IMR-90 (cell line): ENCODE data around the gene ACACA. TPM values are rescaled to one million over a fixed set of nuclear protein-coding genes. Genes with fewer than 3 reads are reported as not detected.

ENCODE experiments used
- ATAC-seq: fragments of 200-7000 bp; cut with Tn5 transposase; 2 replicates; pipeline ENCODE4 v1.9.1; 2020; ENCODE audit warnings: low read depth, mild to moderate bottlenecking, moderate library complexity
- BruUV-seq: library from RNA; stranded (reverse); fragments of 400-500 nt; replicated peaks from 2 replicates; lab custom pipeline; 2021; lab: Mats Ljungman, UMichigan
- CTCF ChIA-PET: fragments of 300-600 bp; formaldehyde crosslinking; extraction: SDS; loops from one replicate; lab custom pipeline; 2021; ENCODE audit warnings: antibody characterized with exemption; lab: Yijun Ruan, JAX
- POLR2A ChIA-PET: fragments of 300-600 bp; sonication (Branson Sonifier 250); formaldehyde crosslinking; loops from one replicate; lab custom pipeline; 2022; ENCODE audit warnings: antibody characterized with exemption; ENCODE audit not compliant: unreplicated experiment; lab: Charles Lee
- DNase-seq: peaks from one replicate; pipeline ENCODE4 v3.0.0; 2013
- H2AFZ ChIP-seq: replicated peaks from 2 replicates; pipeline ENCODE3; 2013; ENCODE audit warnings: low read length, mild to moderate bottlenecking; ENCODE audit not compliant: poor library complexity
- H2AK5ac ChIP-seq: 2 replicates; pipeline ENCODE4 v1.6.1; 2013; ENCODE audit warnings: low read depth, low read length, inconsistent platforms
- H2AK9ac ChIP-seq: replicated peaks from 2 replicates; pipeline ENCODE3; 2013; ENCODE audit warnings: mild to moderate bottlenecking, low read depth, low read length, moderate library complexity; ENCODE audit not compliant: poor library complexity
- H2BK120ac ChIP-seq: 2 replicates; pipeline ENCODE4 v1.6.1; 2013; ENCODE audit warnings: low read depth, low read length, inconsistent platforms
- H2BK15ac ChIP-seq: 3 replicates; pipeline ENCODE4 v1.6.1; 2013; ENCODE audit warnings: low read depth, low read length, inconsistent platforms
- H2BK20ac ChIP-seq: 2 replicates; pipeline ENCODE4 v1.6.1; 2013; ENCODE audit warnings: low read depth, mild to moderate bottlenecking, inconsistent platforms, low read length, moderate library complexity
- H2BK5ac ChIP-seq: 2 replicates; pipeline ENCODE4 v1.6.1; 2013; ENCODE audit warnings: mild to moderate bottlenecking, low read depth, low read length, inconsistent platforms; ENCODE audit not compliant: poor library complexity, severe bottlenecking
- H3K14ac ChIP-seq: replicated peaks from 2 replicates; pipeline ENCODE4 v1.6.1; 2013; ENCODE audit warnings: low read depth, low read length, inconsistent platforms
- H3K18ac ChIP-seq: 2 replicates; pipeline ENCODE4 v1.6.1; 2013; ENCODE audit warnings: low read depth, low read length, control low read depth
- H3K23ac ChIP-seq: 2 replicates; pipeline ENCODE4 v1.6.1; 2013; ENCODE audit warnings: low read depth, low read length, inconsistent platforms
- H3K27ac ChIP-seq: 2 replicates; pipeline ENCODE4 v1.5.1; 2013; ENCODE audit warnings: mild to moderate bottlenecking, control low read depth, low read length; ENCODE audit not compliant: insufficient read depth
- H3K27me3 ChIP-seq: 2 replicates; pipeline ENCODE4 v1.6.1; 2013; ENCODE audit warnings: low read length; ENCODE audit not compliant: control insufficient read depth, insufficient read depth
- H3K36me3 ChIP-seq: 2 replicates; pipeline ENCODE4 v1.6.1; 2013; ENCODE audit warnings: low read length, mixed read lengths; ENCODE audit not compliant: control insufficient read depth, insufficient read depth
- H3K4ac ChIP-seq: 2 replicates; pipeline ENCODE4 v1.6.1; 2013; ENCODE audit warnings: low read depth, low read length, inconsistent platforms
- H3K4me1 ChIP-seq: 2 replicates; pipeline ENCODE4 v1.6.1; 2013; ENCODE audit warnings: low read length, mixed read lengths; ENCODE audit not compliant: control insufficient read depth, insufficient read depth
- H3K4me2 ChIP-seq: 2 replicates; pipeline ENCODE4 v1.6.1; 2013; ENCODE audit warnings: low read depth, mild to moderate bottlenecking, control low read depth, low read length, moderate library complexity
- H3K4me3 ChIP-seq: 2 replicates; pipeline ENCODE4 v1.5.1; 2013; ENCODE audit warnings: low read depth, mild to moderate bottlenecking, control low read depth, low read length, moderate library complexity; ENCODE audit not compliant: insufficient read depth
- H3K56ac ChIP-seq: 2 replicates; pipeline ENCODE4 v1.6.1; 2013; ENCODE audit warnings: low read length, inconsistent platforms; ENCODE audit not compliant: insufficient read depth; ENCODE audit errors: extremely low read depth
- H3K79me1 ChIP-seq, 2 experiments: 2 replicates each; pipeline ENCODE4 v1.6.1; 2013; ENCODE audit warnings: low read length in 2 of 2, inconsistent platforms in 1 of 2, low read depth in 1 of 2
- H3K9ac ChIP-seq: 2 replicates; pipeline ENCODE4 v1.6.1; 2013; ENCODE audit warnings: low read depth, low read length, control low read depth
- H3K9me1 ChIP-seq: 2 replicates; pipeline ENCODE4 v1.6.1; 2013; ENCODE audit warnings: low read length, inconsistent platforms; ENCODE audit not compliant: insufficient read depth
- H3K9me3 ChIP-seq: 2 replicates; pipeline ENCODE4 v1.6.1; 2013; ENCODE audit warnings: low read length; ENCODE audit not compliant: control insufficient read depth, insufficient read depth
- H4K20me1 ChIP-seq: 2 replicates; pipeline ENCODE4 v1.6.1; 2013; ENCODE audit warnings: low read length, inconsistent platforms; ENCODE audit not compliant: insufficient read depth
- H4K5ac ChIP-seq: 2 replicates; pipeline ENCODE4 v1.6.1; 2013; ENCODE audit warnings: mild to moderate bottlenecking, low read depth, low read length, control low read depth
- H4K8ac ChIP-seq, 2 experiments: 2 replicates each; pipeline ENCODE4 v1.6.1; 2013; ENCODE audit warnings: low read depth in 2 of 2, low read length in 2 of 2, control low read depth in 1 of 2, inconsistent platforms in 1 of 2
- H4K91ac ChIP-seq: 2 replicates; pipeline ENCODE4 v1.6.1; 2013; ENCODE audit warnings: low read depth, low read length, inconsistent platforms; ENCODE audit not compliant: insufficient read depth
- MAZ ChIP-seq: IDR thresholded peaks from 2 replicates; pipeline ENCODE4 v1.6.1; 2012; ENCODE audit warnings: low read depth, mild to moderate bottlenecking, low read length, improper control_type of control experiment, moderate library complexity, borderline replicate concordance
- RFX5 ChIP-seq: IDR thresholded peaks from 2 replicates; pipeline ENCODE4 v1.8.0; 2012; ENCODE audit warnings: low read depth, mild to moderate bottlenecking, low read length, moderate library complexity
- WGBS, 2 experiments: methylation state at CpG; one replicate each; pipeline versions ENCODE4 v1.1.5 to v1.1.7; 2013; ENCODE audit warnings: missing lambda C conversion rate in 2 of 2; ENCODE audit not compliant: insufficient read length in 1 of 2; ENCODE audit errors: extremely low coverage in 2 of 2; 5-methylcytosine and 5-hydroxymethylcytosine counted together
- dilution Hi-C: fragments of 300-500 bp; cut with HindIII; formaldehyde crosslinking; loops from one replicate; pipeline ENCODE4 v1.14.3; 2018; ENCODE audit warnings: low sequenced_read_pairs; ENCODE audit not compliant: unreplicated experiment
- in situ Hi-C: fragments of 300-500 bp; cut with MboI; formaldehyde crosslinking; loops from 3 replicates; pipeline ENCODE4 v1.14.3; 2019; ENCODE audit warnings: low sequenced_read_pairs, inconsistent platforms, mixed read lengths
- intact Hi-C: fragments of 100-400 bp; cut with micrococcal nuclease; formaldehyde crosslinking; loops from 2 replicates; pipeline ENCODE4 v1.10.0; 2022
- polyA plus RNA-seq, 3 experiments: library from polyadenylated mRNA; depleted of rRNA; stranded (reverse); fragments of >200 nt; gene quantifications; 2 replicates each; pipeline ENCODE4 v1.2.3, GENCODE V29; 2012; ENCODE audit warnings: low replicate concordance in 1 of 3
- total RNA-seq: library from RNA; depleted of rRNA; stranded (reverse); fragments of >200 nt; gene quantifications from 2 replicates; pipeline ENCODE4 v1.2.3, GENCODE V29; 2012

ACACA gene
- total and polyA plus RNA-seq, 2 of the 4 experiments (the other 2 are of a cell fraction) = 21.3 to 39.1 TPM

DNA sequence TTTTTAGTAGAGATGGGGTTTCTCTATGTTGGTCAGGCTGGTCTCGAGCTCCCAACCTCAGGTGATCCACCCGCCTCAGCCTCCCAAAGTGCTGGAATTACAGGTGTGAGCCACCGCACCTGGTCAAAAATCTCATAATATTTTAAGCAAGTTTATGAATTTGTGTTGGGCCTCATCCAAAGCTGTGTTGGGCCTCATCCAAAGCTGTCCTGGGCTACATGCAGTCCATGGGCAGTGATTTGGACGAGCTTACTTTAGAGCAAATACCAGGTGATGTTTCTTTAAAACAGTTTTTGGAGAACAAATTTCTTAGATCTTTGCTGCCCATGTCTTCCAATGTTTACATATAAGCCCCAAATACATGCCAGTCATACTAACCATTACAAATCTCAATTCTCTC lies 115.3 kb downstream of the ACACA start:
- no TSS peak for BruUV-seq
- no peak overlapping the region for H3K4me3 ChIP-seq
- H3K9me3 ChIP-seq = no peaks in the 10 kb centered on the region
- H3K27ac ChIP-seq = no peak overlapping the region
- H2BK20ac ChIP-seq = no peak overlapping the region
- no peak overlapping the region for H3K56ac ChIP-seq
- no peak overlapping the region for H2AK5ac ChIP-seq
- H3K9me1 ChIP-seq = no peaks in the 10 kb centered on the region
- H4K8ac ChIP-seq = no peak overlapping the region
- H3K27me3 ChIP-seq = no peaks in the 10 kb centered on the region
- no peak overlapping the region for H3K14ac ChIP-seq
- POLR2A ChIA-PET = no interaction called here
- TF ChIP-seq RFX5 (no peak), MAZ (no peak)
- no peak overlapping the region for H2BK15ac ChIP-seq
- H2BK120ac ChIP-seq = no peak overlapping the region
- H3K4me2 ChIP-seq = no peak overlapping the region
- H3K4me1 ChIP-seq = peaks cover 3% of the 10 kb centered on the region; the same call in 1 of the 2 replicates
- H3K9ac ChIP-seq = no peak overlapping the region
- ATAC-seq = no peak
- in situ Hi-C loops = no loop called here
- no peaks in the 10 kb centered on the region for H4K20me1 ChIP-seq
- H3K4ac ChIP-seq = no peak overlapping the region
- dilution Hi-C loops = no loop called here
- no peak overlapping the region for H3K18ac ChIP-seq
- H2AK9ac ChIP-seq = no peak overlapping the region
- no CpG with 5 or more reads among the region's 4 CpGs for WGBS, 2 experiments
- CTCF ChIA-PET = interaction anchor here (1.1 kb wide), 1 partner anchor 18 kb away, joined by 3 read pairs; no protein-coding TSS in a partner anchor
- no peak overlapping the region for H3K23ac ChIP-seq
- H4K5ac ChIP-seq = no peak overlapping the region
- intact Hi-C loops = no loop called here
- H3K36me3 ChIP-seq = no peaks in the 10 kb centered on the region
- peaks cover 6 to 28% of the 10 kb centered on the region in 2 experiments; a peak in 3 of 4 replicates for H3K79me1 ChIP-seq
- H2AFZ ChIP-seq = no peak overlapping the region
- DNase-seq = no peak
- H2BK5ac ChIP-seq = no peak overlapping the region
- H4K91ac ChIP-seq = no peak overlapping the region
